ENCODE results near the gene CDC73. TPM values are rescaled to one million over a fixed set of nuclear protein-coding genes. Genes with fewer than 3 reads are reported as not detected.

Gene CDC73
- total RNA-seq, 1 donor from 2014 or later: 49.2 TPM

GRCh38 chr1:193103759-193104501 lies 17.9 kb upstream of the CDC73 start:
- Histone ChIP-seq H3K79me2 (ENCODE audit: low read depth) (no peaks in the 10 kb centered on the region), H3K4me2 (peak overlapping the region; percentile 78), H4K20me1 (ENCODE audit: low read depth) (peaks cover 11% of the 10 kb centered on the region), H3K4me1 (no peaks in the 10 kb centered on the region), H3K27ac (no peak overlapping the region), H3F3A (ENCODE audit: low read depth) (peaks cover 25% of the 10 kb centered on the region), H3K9me3 (ENCODE audit: low read depth) (no peaks in the 10 kb centered on the region), H3K27me3 (peaks cover 20% of the 10 kb centered on the region), H3K36me3 (no peaks in the 10 kb centered on the region), H3K4me3 (peak overlapping the region; percentile 59), H3K9ac (no peak overlapping the region), H2AFZ (replicated peaks) (peak overlapping the region; percentile 91)
- Mint-ChIP-seq H3K9me3 (no peaks in the 10 kb centered on the region), H3K27me3 (ENCODE audit: insufficient read depth, low read depth) (no peaks in the 10 kb centered on the region), H3K4me1 (peaks cover 18% of the 10 kb centered on the region), H3K27ac (no peak overlapping the region), H3K36me3 (no peaks in the 10 kb centered on the region), H3K4me3 (peak overlapping the region; percentile 92)
- TF ChIP-seq CTCF (IDR thresholded peaks at IDR 0.05): no peak
- no peak for TF ChIP-seq EZH2 (IDR thresholded peaks at IDR 0.05)
- no peak for TF ChIP-seq EZH2phosphoT487 (IDR thresholded peaks at IDR 0.05)
- no peak for DNase-seq (ENCODE audit: low spot score)

GRCh38 chr1:193104502-193104906 lies 17.3 kb upstream of the CDC73 start:
- H3K4me1 ChIP-seq: no peaks in the 10 kb centered on the region
- Mint-ChIP-seq H3K9me3 (no peaks in the 10 kb centered on the region), H3K27ac (no peak overlapping the region), H3K27me3 (ENCODE audit: insufficient read depth, low read depth) (no peaks in the 10 kb centered on the region), H3K4me3 (peak overlapping the region; percentile 92), H3K36me3 (no peaks in the 10 kb centered on the region), H3K4me1 (peaks cover 18% of the 10 kb centered on the region)
- H4K20me1 ChIP-seq (ENCODE audit: low read depth): peaks cover 11% of the 10 kb centered on the region
- H3K79me2 ChIP-seq (ENCODE audit: low read depth): no peaks in the 10 kb centered on the region
- DNase-seq (ENCODE audit: low spot score): peak; percentile 51
- no peaks in the 10 kb centered on the region for H3K36me3 ChIP-seq
- H3K9me3 ChIP-seq (ENCODE audit: low read depth): no peaks in the 10 kb centered on the region
- no peak overlapping the region for H3K27ac ChIP-seq
- H2AFZ ChIP-seq (replicated peaks): peak overlapping the region; percentile 91
- peaks cover 20% of the 10 kb centered on the region for H3K27me3 ChIP-seq
- peak overlapping the region; percentile 78 for H3K4me2 ChIP-seq
- peak overlapping the region; percentile 59 for H3K4me3 ChIP-seq
- H3F3A ChIP-seq (ENCODE audit: low read depth): peaks cover 25% of the 10 kb centered on the region
- H3K9ac ChIP-seq: no peak overlapping the region
- TF ChIP-seq EZH2 (IDR thresholded peaks at IDR 0.05) (no peak), EZH2phosphoT487 (IDR thresholded peaks at IDR 0.05) (no peak), CTCF (IDR thresholded peaks at IDR 0.05) (no peak)

- Mint-ChIP-seq H3K9me3 (no peaks in the 10 kb centered on the region), H3K27me3 (ENCODE audit: insufficient read depth, low read depth) (no peaks in the 10 kb centered on the region)
These were observed 16.7 kb upstream of the CDC73 start, which contains the start of gene GLRX2 for GRCh38 chr1:193104907-193105820. GLRX2 (minus strand) TSS chr1:193105414; CDS start chr1:193105382, 32 bp downstream.

More at GRCh38 chr1:193104907-193105820, 16.7 kb upstream of the CDC73 start, which contains the start of gene GLRX2:
- Histone ChIP-seq H3K4me2 (peak within 1 kb of the TSS; percentile 78), H3K79me2 (ENCODE audit: low read depth) (no peaks in the 10 kb centered on the region), H3K4me3 (peak within 1 kb of the TSS; percentile 59), H2AFZ (replicated peaks) (peak within 1 kb of the TSS; percentile 91), H3F3A (ENCODE audit: low read depth) (peaks cover 25% of the 10 kb centered on the region), H4K20me1 (ENCODE audit: low read depth) (peaks cover 11% of the 10 kb centered on the region), H3K36me3 (no peaks in the 10 kb centered on the region), H3K27me3 (peaks cover 20% of the 10 kb centered on the region), H3K27ac (no peak within 1 kb of the TSS), H3K9me3 (ENCODE audit: low read depth) (no peaks in the 10 kb centered on the region), H3K4me1 (no peaks in the 10 kb centered on the region), H3K9ac (no peak within 1 kb of the TSS)
- Mint-ChIP-seq H3K4me3 (peak within 1 kb of the TSS; percentile 92), H3K36me3 (no peaks in the 10 kb centered on the region), H3K4me1 (peaks cover 18% of the 10 kb centered on the region), H3K27ac (peak within 1 kb of the TSS; percentile 76)
- DNase-seq (ENCODE audit: low spot score): peak; percentile 92
- TF ChIP-seq EZH2phosphoT487 (IDR thresholded peaks at IDR 0.05): no peak
- peak; percentile 14 for TF ChIP-seq CTCF (IDR thresholded peaks at IDR 0.05)
